DMS 273 treated with DMSO at 0.1 percent for 48 hours (cell line): ENCODE data around the gene YJU2.
A peak's percentile ranks its signal among the peaks of the same experiment; 100 is the strongest.
"Not testable (repeated sequence)": the region's sequence is repeated elsewhere in the genome, so short reads cannot be mapped to it uniquely, and the experiment has no call there.

Experiments
- DNase-seq: peaks from one replicate; lab custom pipeline; 2025; lab: John Stamatoyannopoulos, UW

YJU2 gene

DNA sequence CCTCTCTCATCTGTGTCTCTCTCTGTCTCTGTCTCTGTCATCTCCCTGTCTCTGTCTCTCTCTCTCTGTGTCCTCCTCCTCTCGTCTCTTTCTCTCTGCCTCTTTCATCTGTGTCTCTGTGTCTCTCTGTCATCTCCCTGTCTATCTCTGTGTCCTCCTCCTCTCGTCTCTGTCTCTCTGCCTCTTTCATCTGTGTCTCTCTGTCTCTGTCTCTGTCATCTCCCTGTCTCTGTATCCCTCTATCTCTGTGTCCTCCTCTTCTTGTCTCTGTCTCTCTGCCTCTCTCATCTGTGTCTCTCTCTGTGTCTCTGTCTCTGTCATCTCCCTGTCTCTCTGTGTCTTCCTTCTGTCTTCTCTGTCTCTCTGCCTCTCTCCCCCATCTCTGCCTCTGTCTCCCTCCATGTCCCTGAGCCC lies 18.1 kb upstream of the YJU2 start:
- DNase-seq = no peak

DNA sequence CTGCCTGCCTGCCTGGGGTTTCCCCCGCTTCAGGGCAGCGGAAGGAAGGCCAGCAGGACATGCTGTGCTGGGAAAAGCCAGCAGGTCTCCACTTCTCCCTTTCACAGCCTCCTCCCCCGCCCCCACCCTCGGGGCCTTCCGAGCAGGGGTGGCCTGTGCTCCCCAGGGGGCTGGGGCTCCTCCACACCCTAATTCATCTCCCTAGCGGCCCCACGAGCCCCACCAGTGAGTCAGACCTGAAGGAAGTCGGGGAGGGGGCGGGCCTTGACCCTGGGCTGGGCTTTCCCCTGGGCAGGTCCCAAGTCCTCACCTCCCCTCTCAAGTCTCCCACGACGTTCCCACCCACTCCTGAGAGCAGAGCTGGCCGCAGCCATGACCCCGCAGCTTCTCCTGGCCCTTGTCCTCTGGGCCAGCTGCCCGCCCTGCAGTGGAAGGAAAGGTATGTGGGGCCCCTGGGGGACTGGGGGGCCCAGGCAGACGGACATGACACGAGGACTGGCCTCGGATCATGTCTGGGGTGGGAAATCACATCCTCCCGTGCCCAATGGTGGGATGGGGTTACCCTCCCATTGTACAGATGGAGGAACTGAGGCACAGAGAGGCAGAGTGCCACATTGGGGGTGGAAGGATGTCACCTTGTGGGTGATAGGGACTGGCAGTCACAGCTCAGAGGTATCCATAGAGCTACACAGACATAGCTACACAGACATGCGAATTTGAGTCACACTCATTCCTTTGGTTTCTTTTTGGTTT lies 17.5 kb upstream of the YJU2 start, which contains the start of gene EBI3:
Gene EBI3, plus strand, starts transcription at position 345 of the 753 bp plus-strand sequence. Its CDS starts 28 bp downstream, at position 373.
- no peak for DNase-seq

DNA sequence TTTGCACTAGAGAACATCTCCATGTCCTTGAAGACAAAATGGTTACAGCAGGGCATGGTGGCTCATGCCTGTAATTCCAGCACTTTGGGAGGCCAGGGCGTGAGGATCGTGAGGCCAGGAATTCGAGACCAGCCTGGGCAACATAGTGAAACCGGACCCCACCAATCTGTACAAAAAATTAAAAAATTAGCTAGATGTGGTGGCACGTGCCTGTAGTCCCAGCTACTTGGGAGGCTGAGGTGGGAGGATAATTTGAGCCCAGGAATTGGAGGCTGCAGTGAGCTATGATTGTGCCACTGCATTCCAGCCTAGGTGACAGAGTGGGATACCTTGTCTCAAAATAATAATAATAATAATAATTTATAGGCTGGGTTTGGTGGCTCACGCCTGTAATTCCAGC lies 16.6 kb upstream of the YJU2 start:
- not testable (repeated sequence) for DNase-seq

DNA sequence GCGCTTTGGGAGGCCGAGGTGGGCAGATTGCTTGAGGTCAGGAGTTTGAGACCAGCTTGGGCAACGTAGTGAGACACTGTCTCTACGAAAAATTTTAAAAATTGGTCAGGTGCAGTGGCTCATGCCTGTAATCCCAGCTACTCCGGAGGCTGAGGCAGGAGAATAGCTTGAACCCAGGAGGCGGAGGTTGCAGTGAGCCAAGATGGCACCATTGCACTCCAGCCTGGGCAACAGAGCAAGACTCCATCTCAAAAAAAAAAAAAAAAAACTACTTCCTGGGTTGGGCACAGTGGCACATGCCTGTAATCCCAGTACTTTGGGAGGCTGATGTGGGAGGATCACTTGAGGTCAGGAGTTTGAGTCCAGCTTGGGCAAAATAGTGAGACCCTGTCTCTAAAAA lies 15.4 kb upstream of the YJU2 start:
- DNase-seq = not testable (repeated sequence)

DNA sequence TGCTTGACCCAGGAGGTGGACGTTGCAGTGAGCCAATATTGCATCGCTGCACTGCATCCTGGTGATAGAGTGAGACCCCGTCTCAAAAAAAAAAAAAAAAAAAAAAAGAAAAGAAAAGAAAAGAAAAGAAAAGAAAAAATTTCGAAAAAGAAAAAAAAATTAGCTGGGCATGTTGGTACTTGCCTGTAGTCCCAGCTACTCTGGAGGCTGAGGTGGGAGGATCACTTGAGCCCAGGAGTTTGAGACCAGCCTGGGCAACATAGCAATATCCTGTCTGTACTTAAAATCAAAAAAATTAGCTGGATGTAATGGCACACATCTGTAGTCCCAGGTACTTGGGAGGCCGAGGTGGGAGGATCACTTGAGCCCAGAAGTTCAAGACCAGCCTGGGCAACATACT lies 14.7 kb upstream of the YJU2 start:
- not testable (repeated sequence) for DNase-seq

DNA sequence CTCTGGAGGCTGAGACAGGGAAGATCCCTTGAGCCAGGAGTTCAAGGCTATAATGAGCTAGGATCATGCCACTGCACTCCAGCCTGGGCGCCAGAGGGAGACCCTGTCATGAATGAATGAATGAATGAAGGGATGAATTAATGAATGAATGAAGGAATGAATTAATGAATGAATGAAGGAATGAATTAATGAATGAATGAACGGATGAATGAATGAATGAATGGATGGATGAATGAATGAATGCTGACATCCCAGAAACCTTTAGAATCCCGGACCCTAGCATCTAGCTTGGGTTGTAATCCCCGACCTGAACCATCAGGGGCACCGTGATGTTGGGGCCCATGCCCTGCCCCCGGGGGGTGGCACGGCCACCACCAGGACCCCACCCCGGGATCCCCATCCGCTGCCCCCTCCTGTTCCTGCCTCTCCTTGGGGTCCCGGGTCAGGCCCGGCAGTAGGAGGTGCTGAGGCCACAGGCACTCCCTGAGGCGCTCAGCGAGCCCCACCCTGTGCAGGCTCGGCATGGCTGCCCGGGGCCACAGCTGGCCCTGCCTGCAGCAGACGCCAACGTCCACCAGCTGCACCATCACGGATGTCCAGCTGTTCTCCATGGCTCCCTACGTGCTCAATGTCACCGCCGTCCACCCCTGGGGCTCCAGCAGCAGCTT lies 14.1 kb upstream of the YJU2 start:
- peak; percentile 31 for DNase-seq

DNA sequence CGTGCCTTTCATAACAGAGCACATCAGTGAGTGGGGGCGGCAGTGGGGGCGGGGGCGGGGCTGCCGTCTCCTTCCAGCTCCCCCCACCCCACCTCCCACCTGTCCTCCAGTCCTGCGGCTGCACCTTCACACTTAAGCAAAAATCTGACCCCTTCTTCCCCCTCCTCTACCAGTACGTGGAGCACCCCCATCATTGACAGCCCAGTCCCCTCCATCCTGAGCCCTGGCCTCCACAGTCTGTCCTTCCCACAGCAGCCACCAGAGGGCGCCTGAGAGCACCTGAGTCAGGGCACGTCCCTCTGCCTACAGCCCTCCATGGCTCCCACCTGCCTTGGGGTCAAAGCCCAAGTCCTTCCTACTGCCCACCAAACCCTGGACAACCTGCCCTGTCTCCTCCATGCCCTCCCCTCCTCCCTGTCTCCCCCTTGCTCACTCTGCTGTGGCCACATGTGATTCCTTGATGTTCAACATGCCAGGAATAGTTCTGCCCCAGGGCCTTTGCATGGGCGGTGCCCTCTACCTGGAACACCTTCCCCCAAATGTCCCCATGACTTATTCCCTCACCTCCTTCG lies 13.5 kb upstream of the YJU2 start:
- no peak for DNase-seq

DNA sequence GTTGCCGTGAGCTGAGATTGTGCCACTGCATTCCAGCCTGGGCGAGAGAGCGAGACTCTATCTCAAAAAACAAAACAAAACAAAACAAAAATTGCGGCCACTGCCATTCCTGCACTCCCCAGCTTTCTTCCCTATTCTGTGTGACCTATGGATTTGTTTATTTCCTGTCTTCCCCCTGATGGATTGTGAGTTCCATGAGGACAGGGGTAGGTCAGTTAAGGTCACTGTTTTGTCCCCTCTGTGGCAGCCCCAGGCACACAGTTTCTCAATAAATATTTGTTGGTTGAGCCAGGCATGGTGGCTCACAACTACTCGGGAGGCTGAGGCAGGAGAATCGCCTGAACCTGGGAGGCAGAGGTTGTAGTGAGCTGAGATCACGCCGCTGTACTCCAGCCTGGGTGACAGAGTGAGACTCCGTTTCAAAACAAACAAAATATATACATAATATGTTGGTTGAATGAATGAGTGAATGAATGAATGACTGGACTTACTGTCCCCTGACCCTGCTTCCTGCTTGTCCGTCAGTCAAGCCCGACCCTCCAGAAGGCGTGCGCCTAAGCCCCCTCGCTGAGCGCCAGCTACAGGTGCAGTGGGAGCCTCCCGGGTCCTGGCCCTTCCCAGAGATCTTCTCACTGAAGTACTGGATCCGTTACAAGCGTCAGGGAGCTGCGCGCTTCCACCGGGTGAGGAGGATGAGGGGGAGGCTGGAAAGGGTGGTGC lies 12.6 kb upstream of the YJU2 start:
- DNase-seq = no peak

DNA sequence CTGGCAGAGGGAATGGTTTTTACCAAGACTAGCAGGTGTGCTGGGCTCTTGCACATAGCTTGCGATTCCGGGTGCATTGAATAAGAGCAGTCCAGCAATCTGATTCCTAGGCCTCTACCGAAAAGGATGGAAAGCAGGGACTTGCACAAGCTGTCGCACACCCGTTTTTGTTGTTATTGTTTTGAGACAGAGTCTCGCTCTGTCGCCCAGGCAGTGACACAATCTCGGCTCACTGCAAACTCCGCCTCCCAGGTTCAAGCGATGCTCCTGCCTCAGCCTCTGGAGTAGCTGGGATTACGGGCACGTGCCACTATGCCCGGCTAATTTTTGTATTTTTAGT lies 12.0 kb upstream of the YJU2 start:
- no peak for DNase-seq

DNA sequence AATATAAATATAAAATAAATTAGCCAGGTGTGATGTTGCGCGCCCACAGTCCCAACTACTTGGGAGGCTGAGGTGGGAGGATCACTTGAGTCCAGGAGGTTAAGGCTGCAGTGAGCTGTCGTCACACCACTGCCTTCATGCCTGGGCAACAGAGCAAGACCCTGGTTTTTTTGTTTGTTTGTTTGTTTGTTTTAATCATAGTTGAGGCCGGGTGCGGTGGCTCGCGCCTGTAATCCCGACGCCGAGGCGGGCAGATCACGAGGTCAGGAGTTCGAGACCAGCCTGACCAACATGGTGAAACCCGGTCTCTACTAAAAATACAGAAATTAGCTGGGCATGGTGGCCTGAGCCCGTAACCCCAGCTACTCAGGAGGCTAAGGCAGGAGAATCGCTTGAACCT lies 9.4 kb upstream of the YJU2 start:
- not testable (repeated sequence) for DNase-seq

DNA sequence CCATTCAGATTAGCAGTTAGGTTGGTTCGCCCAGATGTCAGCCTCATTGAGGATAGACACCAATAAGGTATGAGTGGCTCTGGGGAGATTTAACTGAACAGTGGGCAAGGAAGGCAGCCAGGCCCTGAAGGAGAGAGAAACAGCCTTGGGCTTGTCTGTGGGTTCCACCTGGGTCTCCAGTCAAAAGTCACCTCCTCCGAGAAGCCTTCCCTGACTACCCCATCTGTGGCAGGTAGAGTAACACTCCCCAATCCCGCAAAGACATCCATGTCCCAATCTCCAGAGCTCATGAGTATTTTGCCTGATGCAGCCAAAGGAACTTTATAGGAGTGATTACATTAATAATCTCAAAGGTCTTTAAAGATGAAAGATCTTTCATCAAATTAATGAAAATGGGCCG lies 8.0 kb upstream of the YJU2 start:
- no peak for DNase-seq

DNA sequence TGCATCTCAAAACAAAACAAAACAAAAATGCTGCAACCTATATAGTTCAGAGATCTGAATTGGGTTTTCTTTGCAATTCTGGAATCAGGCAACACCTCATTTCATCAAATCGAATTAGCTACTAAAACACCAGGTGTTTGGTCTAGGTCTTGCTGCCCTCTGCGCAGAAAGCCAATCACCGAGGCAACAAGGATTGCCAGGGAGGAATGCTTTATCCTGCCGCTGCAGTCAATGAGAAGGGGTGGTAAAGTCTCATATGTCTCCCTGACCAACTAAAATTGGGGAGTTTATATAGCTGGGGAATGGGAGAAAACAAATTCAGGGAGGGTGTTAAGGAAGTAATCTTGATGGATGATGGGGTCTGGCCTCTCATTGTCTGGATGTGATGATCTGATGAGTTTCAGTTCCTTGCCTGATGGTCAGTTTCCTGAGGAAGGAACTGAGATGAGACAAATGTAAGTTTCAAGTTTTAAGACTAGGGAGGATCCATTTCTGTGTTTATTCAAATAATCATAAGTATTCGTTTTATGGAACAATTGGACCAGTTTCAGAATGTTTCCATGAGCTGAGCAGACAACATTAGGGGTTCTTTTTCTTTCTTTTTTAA lies 5.0 kb upstream of the YJU2 start:
- no peak for DNase-seq

DNA sequence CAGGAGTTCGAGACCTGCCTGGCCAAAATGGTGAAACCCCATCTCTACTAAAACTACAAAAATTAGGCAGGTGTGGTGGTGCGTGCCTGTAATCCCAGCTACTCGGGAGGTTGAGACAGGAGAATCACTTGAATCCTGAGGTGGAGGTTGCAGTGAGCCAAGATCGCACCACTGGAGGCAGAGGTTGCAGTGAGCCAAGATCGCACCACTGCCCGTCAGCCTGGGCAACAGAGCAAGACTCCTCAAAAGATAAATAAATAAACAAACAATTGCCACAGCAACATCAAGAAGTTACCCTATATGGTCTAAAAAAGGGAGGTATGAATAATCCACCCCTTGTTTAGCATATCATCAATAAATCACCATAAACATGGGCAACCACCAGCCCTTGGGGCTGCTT lies 942 bp upstream of the YJU2 start:
- not testable (repeated sequence) for DNase-seq

DNA sequence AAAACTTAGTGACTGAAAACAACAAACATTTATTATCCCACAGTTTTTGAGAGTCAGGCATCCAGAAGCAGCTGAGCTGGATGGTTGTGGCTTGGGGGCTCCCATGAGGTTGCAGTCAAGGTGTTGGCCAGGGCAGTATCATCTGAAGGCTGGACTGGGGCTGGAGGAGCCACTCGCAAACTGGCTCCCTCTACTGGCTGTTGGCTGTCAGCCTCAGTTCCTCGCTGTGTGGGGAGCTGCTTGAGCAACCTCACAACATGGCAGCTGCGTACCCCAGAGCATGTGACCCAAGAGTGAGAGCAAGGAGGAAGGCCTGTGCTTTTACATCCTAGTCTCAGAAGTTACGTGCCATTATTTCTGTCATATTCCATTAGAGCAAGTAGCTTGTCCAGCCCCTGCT lies 9.7 kb downstream of the YJU2 start:
- DNase-seq = no peak

DNA sequence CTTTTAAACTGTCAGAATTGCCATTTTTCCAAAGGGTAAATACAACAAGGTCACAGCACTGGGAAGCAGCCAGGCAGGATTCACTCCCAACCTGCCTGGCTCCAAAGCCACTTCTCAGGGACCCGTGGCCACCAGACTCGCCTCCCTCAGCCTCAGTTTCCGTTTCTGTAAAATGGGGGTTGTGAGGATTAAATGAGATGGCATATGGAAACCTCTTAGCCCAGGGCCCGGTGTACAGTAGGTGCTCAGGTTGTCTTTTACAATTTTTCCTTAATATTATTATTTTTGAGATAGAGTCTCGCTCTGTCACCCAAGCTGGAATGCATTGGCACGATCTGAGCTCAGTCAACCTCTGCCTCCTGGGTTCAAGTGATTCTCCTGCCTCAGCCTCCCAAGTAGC lies 10.1 kb downstream of the YJU2 start:
- DNase-seq = no peak

DNA sequence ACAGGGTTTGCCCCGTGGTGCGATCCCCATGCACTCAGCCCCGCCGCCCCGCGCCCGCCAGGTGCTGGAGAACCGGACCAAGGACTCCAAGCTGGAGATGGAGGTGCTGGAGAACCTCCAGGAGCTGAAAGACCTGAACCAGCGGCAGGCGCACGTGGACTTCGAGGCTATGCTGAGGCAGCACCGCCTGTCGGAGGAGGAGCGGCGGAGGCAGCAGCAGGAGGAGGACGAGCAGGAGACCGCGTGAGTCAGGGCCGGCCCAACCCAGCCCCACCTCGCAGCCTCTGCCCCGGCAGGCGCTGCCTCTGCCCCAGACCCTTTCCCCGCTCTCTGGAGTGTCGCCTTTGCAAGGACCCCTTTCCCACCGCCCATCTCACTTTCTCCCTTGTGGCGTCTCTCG lies 11.3 kb downstream of the YJU2 start:
- DNase-seq = no peak

DNA sequence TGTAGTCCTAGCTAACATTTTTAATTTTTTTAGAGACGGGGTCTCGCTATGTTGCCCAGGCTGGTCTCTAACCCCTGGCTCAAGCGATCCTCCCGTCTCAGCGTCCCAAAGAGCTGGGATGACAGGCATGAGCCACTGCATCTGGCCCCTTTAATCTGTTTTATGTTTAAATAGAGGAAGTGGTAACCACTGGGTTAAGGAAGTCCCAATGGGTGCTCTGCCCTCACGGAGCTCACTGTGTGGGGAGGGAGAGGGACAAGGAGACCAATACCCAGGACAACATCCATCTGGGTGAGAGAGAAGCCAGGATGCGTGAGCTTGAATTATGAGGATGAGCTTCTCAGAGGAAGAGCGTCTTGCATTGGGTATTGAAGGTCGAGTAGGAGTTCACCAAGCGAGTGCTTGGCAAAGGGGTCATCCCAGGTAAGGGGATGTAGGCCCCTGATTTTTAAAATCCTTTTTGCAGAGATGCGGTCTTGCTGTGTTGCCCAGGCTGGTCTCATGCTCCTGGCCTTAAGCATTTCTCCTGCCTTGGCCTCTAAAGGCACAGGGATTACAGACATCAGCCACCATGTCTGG lies 13.8 kb downstream of the YJU2 start:
- no peak for DNase-seq

DNA sequence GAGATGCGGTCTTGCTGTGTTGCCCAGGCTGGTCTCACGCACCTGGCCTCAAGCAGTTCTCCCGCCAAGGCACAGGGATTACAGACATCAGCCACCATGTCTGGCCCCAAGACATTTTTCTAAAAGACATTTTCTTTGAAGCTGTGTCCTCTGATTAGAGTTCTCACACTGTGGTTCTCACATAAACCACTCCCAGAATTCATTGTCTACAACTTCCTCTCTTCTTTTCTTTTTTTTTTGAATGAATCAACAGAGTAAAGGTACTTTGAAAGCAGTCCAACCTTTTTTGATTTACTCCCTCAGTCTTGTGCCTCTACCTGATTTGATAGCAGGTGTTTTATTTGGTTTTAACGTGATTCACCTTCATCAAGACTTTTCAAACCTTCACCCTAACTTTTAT lies 17.9 kb downstream of the YJU2 start:
- DNase-seq = no peak

DNA sequence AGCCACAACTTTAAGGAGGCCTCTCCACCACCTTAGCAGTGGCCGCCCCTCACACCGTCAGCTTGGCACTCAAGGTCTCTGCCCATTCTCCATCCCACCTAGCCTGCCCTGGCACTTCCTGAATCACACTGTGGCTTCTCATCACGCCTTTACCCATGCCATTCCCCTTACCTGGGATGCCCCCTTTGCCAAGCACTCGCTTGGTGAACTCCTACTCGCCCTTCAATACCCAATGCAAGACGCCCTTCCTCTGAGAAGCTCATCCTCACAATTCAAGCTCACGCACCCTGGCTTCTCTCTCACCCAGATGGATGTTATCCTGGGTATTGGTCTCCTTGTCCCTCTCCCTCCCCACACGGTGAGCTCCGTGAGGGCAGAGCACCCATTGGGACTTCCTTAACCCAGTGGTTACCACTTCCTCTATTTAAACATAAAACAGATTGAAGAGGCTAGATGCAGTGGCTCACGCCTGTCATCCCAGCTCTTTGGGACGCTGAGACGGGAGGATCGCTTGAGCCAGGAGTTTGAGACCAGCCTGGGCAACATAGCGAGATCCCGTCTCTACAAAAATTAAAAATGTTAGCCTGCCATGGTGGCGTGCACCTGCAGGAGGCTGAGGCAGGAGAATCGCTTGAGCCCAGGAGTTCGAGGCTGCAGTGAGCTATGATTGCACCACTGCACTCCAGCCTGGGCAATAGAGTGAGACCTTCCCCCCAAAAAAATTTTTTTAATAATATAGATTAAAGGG lies 19.5 kb downstream of the YJU2 start:
- no peak for DNase-seq

DNA sequence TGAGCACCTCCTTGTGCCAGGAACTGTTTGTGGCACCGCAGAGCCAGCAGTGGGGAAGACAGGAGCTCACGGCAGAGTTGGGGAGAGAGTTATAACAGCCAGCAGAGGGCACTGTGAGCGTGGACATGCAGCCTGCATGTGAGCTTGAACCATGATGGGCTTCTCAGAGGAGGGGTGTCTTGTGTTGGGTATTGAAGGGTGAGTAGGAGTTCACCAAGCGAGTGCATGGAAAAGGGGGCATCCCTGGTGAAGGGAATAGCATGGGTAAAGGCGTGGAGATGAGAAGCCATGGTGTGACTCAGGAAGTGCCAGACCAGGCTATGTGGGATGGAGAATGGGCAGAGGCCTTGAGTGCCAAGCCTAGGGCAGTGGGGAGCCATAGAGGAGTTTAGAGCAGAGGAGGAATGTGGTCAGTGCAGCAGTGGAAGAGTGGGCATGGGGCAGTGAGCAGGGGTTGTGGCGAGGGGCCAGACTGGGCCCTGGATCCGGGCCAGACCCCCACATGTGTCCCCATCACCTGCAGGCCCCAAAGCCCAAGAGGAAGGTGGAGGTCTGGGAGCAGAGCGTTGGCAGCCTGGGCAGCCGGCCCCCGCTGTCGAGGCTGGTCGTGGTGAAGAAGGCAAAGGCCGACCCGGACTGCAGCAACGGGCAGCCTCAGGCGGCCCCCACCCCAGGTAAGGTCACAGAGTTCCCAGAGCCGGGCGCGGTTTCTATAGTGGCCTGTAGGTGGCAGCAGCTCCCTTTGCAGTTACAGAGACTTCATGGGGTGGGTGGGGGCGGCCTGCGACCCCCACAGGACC lies 20.4 kb downstream of the YJU2 start:
- peak; percentile 31 for DNase-seq
